T follicular helper cell (primary cell): ENCODE data around the gene PUS10.
"Not testable (repeated sequence)": the region's sequence is repeated elsewhere in the genome, so short reads cannot be mapped to it uniquely, and the experiment has no call there.

ENCODE experiments used
- DNase-seq: peaks from one replicate; pipeline ENCODE4 v3.0.0-alpha.2; 2020; ENCODE audit warnings: low read depth

The PUS10 gene

DNA sequence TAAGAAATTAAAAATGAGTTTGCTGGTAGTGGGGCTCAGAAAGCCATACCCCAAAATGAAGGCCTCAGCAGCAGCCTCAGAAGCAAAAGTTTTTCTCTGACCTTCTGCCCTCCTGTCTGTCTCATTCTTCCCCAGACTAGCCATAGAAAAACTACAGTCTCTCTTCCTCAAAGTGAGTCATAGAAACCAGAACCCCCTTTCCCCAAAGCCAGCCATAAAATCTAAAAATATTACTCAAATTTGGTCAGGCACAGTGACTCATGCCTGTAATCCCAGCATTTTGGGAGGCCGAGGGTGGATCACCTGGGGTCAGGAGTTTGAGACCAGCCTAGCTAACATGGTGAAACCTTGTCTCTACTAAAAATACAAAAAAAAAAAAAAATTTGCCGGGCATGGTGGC, 5.8 kb downstream of the PUS10 start:
- DNase-seq, result not testable (repeated sequence)

DNA sequence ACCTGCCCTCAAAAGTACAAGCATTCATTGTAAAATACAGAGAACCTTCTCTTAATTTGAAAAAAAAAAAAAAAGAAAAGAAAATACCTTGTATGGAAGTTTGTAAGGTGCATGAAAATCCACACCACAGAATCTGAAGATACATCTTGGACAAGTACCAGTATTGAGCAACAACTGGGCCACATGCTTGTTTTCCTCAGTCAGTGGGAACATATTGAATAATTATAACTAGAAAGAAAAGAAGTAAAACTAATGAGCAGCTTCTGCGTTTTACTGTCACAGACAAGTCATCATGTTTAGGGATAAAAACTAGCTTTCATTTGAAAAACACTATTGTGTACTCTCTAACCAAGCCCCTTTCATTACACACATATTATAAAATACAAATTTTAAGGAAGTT, 6.4 kb downstream of the PUS10 start:
- DNase-seq, result no peak

DNA sequence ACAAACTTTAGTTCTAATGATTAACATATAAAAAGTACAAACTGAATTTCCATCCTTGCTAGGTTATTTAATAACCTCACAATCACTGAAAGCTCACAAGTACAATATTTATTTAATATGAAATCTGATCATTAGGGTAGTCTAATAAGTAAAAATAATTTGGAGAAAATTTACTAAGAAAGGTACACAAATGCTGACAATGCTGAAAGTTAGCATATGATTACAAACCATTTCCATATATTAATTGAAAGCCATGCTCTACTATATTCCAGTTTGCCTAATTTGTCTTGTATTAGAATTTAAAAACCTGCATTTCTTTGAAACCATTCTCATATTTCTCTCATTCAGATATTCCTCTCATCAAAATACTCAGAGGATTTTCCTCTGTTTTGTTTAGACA, 8.7 kb downstream of the PUS10 start:
- DNase-seq, result no peak

DNA sequence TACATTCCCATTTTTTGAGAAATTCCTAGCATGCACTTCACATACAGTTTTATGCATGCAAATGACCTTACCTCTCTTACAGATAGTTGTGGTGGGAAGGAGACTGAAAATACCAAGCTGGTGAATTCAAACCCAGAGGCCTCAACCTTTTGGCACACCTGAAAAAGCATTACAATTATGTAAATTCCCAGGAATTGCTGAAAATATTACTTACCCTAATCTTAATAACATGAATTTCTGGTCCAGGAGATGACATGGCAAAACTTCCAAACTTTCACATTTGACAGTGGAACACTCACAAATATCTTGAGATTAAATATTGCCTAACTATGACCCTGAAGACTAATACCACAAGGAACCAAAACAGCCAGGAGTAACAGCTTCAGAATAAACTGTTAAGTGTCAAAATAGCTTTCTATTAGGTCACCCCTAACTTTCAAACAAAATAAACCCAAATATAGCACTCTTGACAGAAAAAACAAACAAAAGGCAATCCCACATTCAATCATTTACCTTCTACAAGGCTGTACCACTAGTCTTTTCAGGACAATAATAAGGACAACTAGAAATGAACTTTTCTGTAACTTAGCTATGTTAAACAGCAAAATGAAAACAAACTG, 11.5 kb downstream of the PUS10 start:
- no peak for DNase-seq

DNA sequence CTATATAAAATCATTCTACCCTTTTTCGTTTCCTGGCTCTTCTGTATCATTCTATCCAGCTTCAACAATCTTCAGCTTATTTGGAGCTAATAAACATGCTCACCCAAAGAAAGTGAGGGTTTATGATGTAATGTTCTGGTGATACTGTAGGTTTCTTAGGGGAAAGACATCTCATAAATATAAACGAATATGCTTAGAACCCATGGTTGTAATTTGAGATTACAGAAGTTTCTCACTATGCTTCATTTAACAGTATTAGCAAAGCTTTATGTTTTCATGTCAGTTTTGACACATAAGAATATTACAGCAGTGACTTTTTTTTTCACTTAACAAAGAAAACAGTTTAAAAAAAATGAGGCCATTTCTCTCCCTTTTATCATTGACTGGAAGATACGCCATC, 12.3 kb downstream of the PUS10 start:
- no peak for DNase-seq

DNA sequence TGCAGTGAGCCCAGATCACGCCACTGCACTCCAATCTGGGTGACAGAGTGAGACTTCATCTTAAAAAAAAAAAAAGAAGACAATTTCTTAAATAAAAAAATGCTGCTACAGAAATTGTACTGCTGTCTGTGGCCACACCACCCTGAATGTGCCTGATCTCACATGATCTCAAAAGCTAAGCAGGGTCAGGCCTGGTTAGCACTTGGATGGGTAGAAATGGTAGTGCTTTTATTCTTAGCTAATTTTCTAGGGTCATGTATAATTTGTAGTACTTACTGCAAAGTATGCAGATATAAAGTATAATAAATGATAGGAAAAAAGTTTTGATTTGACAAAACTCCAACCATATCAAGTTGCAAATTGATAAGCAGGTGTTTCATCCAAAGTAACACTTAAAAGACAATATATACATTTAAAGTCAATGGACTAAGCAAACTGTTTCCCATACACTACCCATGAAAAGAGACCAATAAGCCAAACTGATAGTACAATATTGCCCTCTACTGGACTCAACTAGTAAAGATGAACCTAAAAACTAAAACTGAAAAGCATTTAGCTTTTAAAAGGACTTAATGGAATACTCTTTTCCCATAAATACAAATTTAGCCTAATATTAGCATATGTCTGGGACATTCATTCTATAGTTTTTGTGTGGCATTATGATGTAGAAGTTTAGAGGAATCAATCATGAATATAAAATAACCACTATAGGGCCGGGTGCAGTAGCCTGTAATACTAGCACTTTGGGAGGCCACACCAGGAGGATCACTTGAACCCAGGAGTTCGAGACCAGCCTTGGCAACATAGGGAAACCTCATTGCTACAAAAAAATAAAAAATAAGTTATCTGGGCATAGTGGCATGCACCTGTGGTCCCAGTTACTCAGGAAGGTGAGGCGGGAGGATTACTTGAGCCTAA, 19.2 kb downstream of the PUS10 start:
- no peak for DNase-seq

DNA sequence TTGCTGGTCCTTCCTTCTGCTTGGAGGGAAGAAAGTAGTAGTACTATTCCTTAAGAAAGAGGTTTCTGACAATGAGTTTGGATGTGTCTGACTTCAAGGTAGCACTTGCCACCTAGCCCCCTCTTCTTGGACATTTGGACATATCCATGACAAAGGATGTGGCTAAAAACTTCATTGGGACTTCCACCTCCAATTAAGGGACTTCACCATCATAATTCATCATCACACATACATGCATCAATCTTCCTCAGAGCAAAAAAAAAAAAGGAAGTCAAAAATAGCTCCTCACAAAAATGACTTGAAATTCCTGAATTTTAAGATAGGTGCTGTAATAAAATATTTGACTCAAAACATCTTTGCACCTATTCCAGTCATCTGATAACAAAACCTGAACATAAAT, 23.9 kb downstream of the PUS10 start:
- DNase-seq, result no peak

DNA sequence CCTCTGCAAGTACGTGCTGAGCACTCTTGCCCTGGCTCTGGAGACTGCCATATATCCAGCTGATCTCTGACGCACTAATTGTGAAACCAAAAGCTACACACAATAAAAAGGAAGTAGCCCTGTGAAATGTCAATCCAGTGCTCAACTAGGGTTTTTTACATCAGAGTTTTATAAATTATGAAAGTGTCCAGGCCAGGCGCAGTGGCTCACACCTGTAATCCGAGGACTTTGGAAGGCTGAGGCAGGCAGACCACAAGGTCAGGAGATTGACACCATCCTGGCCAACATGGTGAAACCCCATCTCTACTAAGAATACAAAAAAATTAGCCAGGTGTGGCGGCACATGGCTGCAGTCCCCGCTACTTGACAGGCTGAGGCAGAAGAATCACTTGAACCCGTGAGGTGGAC, 25.1 kb downstream of the PUS10 start:
- DNase-seq, result no peak

DNA sequence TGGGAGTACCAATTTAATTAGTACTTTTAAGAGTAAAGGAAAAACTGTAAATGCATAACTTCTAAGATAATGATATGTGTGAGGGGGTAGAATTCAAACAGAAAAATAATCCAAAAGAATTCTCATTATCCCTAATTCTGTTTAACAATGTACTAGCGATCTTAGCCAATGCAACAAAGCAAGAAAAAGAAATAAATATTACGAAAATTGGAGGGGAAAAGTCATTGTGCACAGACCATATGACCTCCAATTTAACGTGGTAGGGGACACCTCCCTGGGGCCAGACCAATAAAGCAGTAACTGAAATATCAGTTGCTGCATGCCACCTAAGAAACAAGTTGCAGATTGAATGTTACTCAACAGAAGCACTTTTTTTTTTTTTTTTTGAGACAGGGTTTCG, 26.4 kb downstream of the PUS10 start:
- DNase-seq, result no peak

DNA sequence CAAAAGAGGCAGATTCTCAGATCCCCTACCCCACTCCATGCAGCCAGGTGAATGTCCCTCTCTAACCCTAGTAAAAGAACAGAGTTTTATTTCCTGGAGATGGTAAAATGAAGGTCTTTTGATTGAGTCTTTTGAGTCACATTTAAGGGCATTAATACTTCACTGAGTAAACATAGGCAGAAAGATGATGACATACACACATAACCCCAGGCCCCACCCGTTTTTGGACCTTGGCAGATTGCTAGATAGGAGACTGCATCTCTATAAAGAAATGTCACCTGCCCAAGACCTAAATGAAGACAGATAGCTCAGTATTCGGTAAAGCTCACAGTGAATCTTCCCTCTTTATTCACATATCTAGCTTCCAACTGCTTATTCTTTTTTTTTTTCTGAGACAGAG, 28.8 kb downstream of the PUS10 start:
- DNase-seq, result no peak

DNA sequence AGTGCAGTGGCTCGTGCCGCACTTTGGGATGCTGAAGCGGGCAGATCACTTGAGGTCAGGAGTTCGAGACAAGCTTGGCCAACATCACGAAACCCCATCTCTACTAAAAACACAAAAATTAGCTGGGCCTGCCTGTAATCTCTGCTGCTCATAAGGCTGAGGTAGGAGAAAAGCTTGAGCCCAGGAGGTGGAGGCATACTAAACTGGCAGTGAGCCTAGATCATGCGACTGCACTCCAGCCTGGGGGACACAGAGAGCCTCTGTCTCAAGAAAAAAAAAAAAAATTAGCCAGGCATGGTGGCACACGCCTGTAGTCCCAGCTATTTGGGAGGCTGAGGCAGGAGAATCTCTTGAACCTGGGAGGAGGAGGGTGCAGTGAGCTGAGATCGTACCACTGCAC, 30.4 kb downstream of the PUS10 start:
- not testable (repeated sequence) for DNase-seq

DNA sequence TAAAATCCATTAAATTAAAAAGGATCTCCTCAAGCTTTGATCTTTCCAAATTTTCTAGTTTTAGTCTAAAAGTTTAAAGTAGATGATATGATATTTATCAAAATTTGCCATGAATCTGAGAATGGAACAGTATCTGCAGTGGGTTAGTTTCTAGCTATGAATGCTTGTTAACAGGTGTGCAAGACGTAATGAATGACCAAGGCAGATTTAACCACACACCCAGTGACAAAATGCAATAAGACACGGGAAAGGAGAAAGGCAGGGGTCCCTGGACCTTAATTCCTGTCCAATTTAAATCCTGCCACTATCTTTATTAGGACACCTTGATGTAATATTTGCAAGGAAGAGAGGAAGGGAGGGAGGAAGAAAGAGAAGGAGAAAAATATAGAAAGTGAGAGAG, 31.0 kb downstream of the PUS10 start:
- no peak for DNase-seq

DNA sequence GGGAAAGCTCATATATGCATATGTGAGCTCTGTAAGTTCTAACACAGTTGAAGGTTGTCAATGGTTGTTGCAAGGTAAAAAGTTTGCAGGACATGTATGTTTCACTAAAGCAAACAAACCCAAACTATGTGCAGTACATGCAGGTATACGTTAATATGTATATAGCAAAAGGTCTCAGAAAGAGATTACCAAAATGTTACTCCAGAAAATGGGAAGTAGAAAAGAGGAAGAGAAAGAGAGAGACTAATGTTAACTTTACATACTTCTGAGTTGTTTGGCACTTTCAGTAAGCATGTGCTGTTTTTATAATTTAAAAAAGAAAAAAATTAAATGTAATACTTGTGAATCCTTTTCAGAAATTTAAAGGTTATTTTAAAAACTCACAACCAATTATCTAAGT, 33.3 kb downstream of the PUS10 start:
- DNase-seq, result no peak

DNA sequence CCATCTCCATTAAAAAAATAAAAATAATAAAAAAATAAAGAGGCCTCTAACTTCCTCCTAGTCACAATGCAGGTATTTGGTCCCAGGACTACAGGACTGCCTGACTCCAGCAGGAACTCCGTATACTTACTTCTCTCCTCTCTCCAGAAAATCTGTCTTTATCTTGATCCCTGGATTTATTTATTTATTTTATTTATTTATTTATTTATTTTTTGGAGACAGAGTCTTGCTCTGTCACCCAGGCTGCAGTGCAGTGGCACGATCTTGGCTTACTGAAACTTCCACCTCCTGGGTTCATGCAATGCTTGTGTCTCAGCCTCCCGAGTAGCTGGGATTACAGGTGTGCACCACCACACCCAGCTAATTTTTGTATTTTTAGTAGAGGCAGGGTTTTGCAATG, 36.0 kb downstream of the PUS10 start:
- DNase-seq, result not testable (repeated sequence)

DNA sequence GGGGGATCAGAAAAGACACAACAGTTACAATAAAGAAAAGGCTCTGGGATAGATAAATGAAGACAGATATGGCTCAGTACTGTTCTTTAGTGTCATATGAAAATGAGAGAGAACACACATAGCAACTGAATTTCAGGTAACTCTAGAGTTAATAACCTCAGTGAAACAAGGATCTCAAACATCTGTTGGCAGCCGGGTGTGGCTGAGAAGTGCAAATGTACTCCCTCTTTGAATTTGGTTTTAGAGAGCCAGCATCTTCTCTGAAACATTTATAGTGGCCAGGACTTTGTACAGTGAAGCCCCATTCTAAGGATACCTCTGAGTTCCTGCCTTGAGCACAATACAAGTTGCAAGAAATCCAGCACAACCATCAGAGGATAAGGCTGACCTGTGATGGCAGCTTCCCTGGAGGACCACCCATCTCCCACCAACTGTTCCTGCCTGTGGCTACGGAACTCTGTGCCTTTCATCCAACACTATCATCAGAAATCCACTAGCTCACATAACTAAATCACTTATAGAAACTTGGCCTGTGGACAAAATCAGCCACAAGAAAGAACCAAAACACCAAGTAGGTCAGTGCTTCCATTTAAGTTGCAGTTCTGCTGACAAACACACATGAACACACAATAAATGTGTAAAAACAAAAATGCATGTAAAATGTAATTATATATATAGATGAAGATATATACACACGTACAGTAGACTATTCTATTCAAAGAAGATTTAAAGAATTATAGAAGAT, 37.8 kb downstream of the PUS10 start:
- DNase-seq, result no peak

DNA sequence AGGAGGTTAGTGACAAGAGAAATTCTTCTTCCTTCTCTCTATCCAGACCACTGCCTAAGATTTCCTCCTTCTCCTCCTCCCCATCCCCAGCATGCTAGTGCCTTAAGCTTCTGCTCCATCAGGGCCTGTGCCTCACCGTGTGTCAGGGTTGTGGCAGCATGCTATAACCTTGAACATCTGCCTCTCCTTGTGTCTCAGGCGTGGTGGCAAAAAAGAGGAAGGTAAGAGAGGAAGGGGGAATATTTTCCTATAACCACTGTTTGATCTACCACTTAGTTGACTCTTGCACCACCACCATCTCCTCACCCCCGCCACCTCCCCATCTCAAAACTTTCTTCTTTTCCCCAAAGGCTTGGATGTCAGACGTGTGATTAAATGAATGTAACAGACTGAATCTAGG, 38.8 kb downstream of the PUS10 start:
- no peak for DNase-seq

DNA sequence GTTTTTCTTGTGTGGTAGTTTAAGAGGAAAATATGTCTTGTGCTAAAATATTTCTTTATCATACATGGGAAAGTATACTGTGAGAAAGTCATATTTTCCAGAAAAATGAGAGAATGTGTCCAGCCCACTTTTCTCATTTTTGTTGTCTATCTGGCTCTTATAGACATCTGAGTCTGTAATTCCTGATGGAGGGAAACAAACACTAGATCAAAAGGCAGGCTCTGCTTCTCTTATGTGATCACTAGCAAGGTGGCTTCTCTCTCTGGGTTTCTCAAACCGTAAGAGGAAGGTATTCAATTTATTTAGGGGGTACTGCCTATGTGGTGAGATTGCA, 40.5 kb downstream of the PUS10 start:
- no peak for DNase-seq

DNA sequence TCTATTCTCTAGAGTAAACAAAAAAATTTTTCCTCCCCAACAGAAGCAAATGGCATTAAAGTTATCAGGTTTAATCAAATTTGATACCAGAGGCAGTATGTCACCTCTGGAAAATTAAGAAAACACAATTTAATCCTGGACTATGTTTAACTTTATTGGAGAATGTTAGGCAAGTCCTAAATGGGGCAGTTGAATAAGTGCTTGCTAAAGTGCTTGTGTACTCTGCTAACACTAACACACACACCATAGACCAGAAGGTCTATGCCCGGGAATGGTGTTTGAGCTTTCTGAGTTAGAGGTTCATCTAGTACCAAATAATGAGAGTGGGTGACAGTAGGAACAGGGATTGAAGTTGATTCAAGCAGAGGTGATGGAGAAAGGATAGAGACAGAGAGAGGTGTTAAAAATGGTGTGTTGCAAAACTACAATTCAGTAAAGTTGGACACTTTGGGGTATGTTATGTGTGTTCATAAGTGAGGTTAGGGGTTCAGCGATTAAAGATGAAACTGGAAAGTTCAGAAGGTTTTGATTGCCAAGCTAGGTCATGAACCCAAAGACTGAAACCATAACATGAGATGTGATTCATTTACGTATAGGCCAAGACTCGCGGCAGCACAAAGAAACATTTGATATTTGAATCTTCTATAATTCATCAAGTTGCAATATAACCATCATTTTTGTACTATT, 41.0 kb downstream of the PUS10 start:
- DNase-seq, result no peak

DNA sequence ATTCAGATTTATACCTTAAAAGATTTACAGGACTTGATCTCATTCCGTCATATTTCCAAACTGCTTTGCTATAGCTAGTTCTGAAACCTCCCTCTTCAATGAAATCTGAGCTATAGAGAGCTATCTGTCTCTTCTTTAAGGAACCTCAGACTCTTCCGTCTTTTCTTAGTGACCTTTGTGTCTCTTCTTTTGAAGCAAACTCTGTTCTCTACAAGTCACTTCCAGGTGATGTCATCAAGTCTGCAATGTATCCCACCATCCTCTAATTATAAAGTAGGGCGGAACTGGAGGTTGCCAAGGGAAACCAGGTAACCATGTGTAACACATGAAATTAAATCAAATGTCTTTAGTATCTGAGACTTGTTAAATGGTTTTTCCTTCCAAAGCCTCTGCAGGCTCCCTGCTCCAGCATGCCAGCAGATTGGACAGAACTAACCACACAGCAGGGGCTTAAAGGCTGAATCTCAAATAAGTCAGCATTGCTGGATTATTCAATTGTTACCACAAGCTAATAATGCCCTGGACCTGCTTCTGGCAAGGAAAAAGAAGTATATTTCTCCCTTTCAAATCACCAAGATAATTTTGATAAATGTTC, 41.7 kb downstream of the PUS10 start:
- no peak for DNase-seq

DNA sequence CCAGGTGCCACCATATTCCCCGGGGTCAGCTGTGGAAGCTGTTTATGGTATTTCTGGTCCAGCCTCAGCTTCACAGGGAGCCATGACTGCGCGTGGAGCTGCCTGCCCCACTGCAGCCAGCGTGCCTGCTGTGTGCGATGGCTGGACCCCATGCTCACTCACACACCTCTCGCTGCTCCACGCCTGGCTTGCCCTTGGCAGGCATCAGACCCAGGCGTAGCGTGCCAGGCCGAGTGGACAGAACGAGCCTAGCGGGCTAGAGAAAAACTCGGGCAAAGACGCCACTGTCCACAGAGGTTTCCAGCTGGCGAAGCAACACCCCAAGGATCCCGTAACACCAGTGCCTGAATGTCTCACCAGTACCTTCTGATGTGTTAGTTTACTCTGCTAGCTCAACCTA, 43.4 kb downstream of the PUS10 start:
- no peak for DNase-seq

DNA sequence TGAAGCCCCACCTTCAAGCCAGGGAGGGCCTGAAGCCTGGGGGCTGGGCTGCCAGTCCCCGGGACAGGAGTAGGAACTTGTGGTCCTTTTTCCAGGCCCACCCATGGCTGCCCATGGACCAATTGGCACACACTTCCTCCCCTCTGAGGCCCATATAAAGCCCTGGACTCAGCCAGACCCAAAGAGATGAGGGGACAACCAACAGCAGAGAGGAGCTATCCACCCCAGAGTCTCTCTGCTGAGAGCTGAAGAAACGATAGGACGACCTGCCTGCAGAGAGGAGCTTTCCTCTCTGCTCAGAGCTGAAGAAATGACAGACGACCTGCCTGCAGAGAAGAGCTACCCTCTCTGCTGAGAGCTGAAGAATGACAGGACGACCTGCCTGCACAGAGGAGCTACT, 44.4 kb downstream of the PUS10 start:
- no peak for DNase-seq
